ENCODE results near the gene PER2. TPM values are rescaled to one million over a fixed set of nuclear protein-coding genes. Genes with fewer than 3 reads are reported as not detected.

PER2 gene
- total and polyA plus RNA-seq, 2 of the 13 experiments (the other 11 are each of a cell fraction or from before 2014, with no cell fraction given): 5.1 to 9.4 TPM

DNA sequence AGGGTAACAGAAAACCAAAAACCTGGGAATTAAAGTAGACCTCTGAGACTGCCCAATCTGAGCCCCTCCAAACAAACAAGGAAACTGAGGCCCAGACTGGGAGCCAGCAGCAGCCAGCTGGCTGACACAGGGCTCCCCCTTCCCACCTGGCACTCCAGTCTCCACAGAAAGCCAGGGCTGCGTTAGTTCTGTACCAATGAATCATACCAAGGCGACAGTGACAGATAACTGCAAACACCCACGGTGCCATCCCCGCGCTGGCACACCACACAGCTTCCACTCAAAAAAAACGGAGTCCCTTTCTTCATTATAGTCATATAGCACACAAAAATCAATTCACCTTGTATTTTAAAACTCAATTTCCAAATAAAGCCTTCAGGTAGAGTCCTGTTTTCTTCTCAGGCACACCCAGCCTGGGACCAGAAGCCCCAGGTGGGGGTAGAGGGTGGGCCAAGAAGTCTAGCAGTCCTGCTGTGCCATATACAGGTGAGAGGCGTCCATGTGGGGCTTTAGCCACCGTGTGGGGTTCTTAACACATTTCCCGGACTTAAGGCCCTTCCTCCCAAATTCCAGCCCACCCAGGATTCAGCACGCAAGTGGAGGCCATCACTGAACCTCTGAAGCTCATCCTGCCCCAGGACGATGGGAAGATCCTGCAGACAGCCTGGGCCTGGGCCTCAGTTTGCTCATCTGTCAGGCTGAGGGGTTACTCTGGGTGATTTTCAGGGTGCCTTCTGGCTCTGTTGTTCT, 1.2 kb downstream of the PER2 start:
- no peak for FAIRE-seq
- TF ChIP-seq SIN3A (IDR thresholded peaks at IDR 0.05; ENCODE audit: borderline replicate concordance, low read depth, low read length) (0 out of 2 replicates have a peak, but pooled peaks have one; percentile 5), NR2C2 (CRISPR knock-in tag; IDR thresholded peaks at IDR 0.05; ENCODE audit: borderline replicate concordance) (peak; percentile 24; the same call in 1 of the 2 replicates), ZNF564 (CRISPR knock-in tag; IDR thresholded peaks at IDR 0.05) (0 out of 2 replicates have a peak, but pooled peaks have one; percentile 25), POLR2AphosphoS2 (IDR thresholded peaks at IDR 0.05; ENCODE audit: low read depth, low read length) (peak; percentile 71), MEF2D (CRISPR knock-in tag; IDR thresholded peaks at IDR 0.05) (no peak), ZNF253 (CRISPR knock-in tag; IDR thresholded peaks at IDR 0.05; ENCODE audit: borderline replicate concordance) (no peak), ZNF746 (CRISPR knock-in tag; IDR thresholded peaks at IDR 0.05) (0 out of 2 replicates have a peak, but pooled peaks have one; percentile 11), ERF (CRISPR knock-in tag; IDR thresholded peaks at IDR 0.05) (0 out of 2 replicates have a peak, but pooled peaks have one; percentile 4), MAZ (IDR thresholded peaks at IDR 0.05; ENCODE audit: borderline replicate concordance, low read depth, low read length) (0 out of 2 replicates have a peak, but pooled peaks have one; percentile 1), MAZ (CRISPR knock-in tag; IDR thresholded peaks at IDR 0.05; ENCODE audit: low read depth) (no peak), HNRNPL (IDR thresholded peaks at IDR 0.05; ENCODE audit: low read depth, low read length) (0 out of 2 replicates have a peak, but pooled peaks have one; percentile 18), SATB2 (CRISPR knock-in tag; IDR thresholded peaks at IDR 0.05) (no peak), ZSCAN31 (CRISPR knock-in tag; IDR thresholded peaks at IDR 0.05; ENCODE audit: low read depth) (0 out of 2 replicates have a peak, but pooled peaks have one; percentile 8)
- TF ChIP-seq, protein P1, sequence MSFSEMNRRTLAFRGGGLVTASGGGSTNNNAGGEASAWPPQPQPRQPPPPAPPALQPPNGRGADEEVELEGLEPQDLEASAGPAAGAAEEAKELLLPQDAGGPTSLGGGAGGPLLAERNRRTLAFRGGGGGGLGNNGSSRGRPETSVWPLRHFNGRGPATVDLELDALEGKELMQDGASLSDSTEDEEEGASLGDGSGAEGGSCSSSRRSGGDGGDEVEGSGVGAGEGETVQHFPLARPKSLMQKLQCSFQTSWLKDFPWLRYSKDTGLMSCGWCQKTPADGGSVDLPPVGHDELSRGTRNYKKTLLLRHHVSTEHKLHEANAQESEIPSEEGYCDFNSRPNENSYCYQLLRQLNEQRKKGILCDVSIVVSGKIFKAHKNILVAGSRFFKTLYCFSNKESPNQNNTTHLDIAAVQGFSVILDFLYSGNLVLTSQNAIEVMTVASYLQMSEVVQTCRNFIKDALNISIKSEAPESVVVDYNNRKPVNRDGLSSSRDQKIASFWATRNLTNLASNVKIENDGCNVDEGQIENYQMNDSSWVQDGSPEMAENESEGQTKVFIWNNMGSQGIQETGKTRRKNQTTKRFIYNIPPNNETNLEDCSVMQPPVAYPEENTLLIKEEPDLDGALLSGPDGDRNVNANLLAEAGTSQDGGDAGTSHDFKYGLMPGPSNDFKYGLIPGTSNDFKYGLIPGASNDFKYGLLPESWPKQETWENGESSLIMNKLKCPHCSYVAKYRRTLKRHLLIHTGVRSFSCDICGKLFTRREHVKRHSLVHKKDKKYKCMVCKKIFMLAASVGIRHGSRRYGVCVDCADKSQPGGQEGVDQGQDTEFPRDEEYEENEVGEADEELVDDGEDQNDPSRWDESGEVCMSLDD (CRISPR knock-in tag; IDR thresholded peaks at IDR 0.05; ENCODE audit: borderline replicate concordance): peak; percentile 29; the same call in 1 of the 2 replicates
- TF ChIP-seq, protein P2, sequence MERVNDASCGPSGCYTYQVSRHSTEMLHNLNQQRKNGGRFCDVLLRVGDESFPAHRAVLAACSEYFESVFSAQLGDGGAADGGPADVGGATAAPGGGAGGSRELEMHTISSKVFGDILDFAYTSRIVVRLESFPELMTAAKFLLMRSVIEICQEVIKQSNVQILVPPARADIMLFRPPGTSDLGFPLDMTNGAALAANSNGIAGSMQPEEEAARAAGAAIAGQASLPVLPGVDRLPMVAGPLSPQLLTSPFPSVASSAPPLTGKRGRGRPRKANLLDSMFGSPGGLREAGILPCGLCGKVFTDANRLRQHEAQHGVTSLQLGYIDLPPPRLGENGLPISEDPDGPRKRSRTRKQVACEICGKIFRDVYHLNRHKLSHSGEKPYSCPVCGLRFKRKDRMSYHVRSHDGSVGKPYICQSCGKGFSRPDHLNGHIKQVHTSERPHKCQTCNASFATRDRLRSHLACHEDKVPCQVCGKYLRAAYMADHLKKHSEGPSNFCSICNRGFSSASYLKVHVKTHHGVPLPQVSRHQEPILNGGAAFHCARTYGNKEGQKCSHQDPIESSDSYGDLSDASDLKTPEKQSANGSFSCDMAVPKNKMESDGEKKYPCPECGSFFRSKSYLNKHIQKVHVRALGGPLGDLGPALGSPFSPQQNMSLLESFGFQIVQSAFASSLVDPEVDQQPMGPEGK (CRISPR knock-in tag; IDR thresholded peaks at IDR 0.05): 0 out of 2 replicates have a peak, but pooled peaks have one; percentile 2
- peak overlapping the region; percentile 99 for H3K9ac ChIP-seq (ENCODE audit: insufficient read depth, low read depth, low read length)
- H3K27ac ChIP-seq (ENCODE audit: extremely low read length, insufficient read depth, low read length): peak overlapping the region; percentile 99
- in situ Hi-C loops (cut with HindIII; ENCODE audit: extremely low pct_ligation_motif_present, low pct_unique_long_range_greater_than_20kb): no loop called here
- no peak for ATAC-seq
- peaks cover 4% of the 10 kb centered on the region; the same call in 1 of the 2 replicates for H4K20me1 ChIP-seq (ENCODE audit: insufficient read depth, low read length)
- no peak for DNase-seq (ENCODE audit: low spot score)
- H3K36me3 ChIP-seq (replicated peaks in 1 of 2; ENCODE audit: control insufficient read depth in 1 of 2, insufficient read depth in 2 of 2, low read length in 2 of 2): peaks cover 4 to 6% of the 10 kb centered on the region in 2 experiments; a peak in 1 of 5 replicates
- ChIA-PET CTCF (ENCODE audit: low intra/inter-chr PET ratio, low total read pairs) (no interaction called here), POLR2A (interaction anchor here (0.9 to 7.3 kb wide), 5 partner anchors 18 to 48 kb away, joined by 3 to 44 read pairs (median 3); partner anchors contain the start of gene HES6)
- H3K4me3 ChIP-seq (replicated peaks in 1 of 3; ENCODE audit: insufficient read depth in 1 of 3, low read depth in 2 of 3, low read length in 3 of 3): peak overlapping the region; percentile 75 to 99 (median 87)
- no peaks in the 10 kb centered on the region; a peak in 1 of 5 replicates for H3K27me3 ChIP-seq (ENCODE audit: control insufficient read depth in 1 of 2, insufficient read depth in 2 of 2, low read length in 2 of 2)
- H3K4me2 ChIP-seq (ENCODE audit: low read depth, low read length): peak overlapping the region; percentile 96
- no peaks in the 10 kb centered on the region for H3K9me3 ChIP-seq (ENCODE audit: low read length)
- WGBS (ENCODE audit: low lambda C conversion rate): 53% methylated on average over 11 of the region's 11 CpGs
- BruUV-seq (replicated peaks): no TSS peak
- peaks cover 67% of the 10 kb centered on the region for H3K4me1 ChIP-seq (ENCODE audit: insufficient read depth, low read length)
- H3K79me2 ChIP-seq (ENCODE audit: insufficient read depth, low read length): peaks cover 60% of the 10 kb centered on the region
- intact Hi-C loops (cut with micrococcal nuclease; ENCODE audit: unreplicated experiment): loop anchor here (5.0 kb wide), 2 partner anchors 35 to 225 kb away; partner anchors contain the start of genes SCLY and TRAF3IP1
- no peak overlapping the region for H2AFZ ChIP-seq (ENCODE audit: low read length)
